GM18861 (cell line): ENCODE results near the gene SLC3A2.
A peak's percentile ranks its signal among the peaks of the same experiment; 100 is the strongest.
"Not testable (repeated sequence)": the region's sequence is repeated elsewhere in the genome, so short reads cannot be mapped to it uniquely, and the experiment has no call there.

ENCODE experiments used
- ATAC-seq: cut with Tn5 transposase; IDR thresholded peaks from one replicate; pipeline ENCODE4 v1.9.1; 2021; ENCODE audit not compliant: unreplicated experiment

Gene SLC3A2

GRCh38 chr11:62880803-62881578, at the start of gene SLC3A2:
Gene SLC3A2, plus strand, starts transcription at chr11:62880896. Its CDS starts 128 bp downstream, at chr11:62881024.
- peak; percentile 57 for ATAC-seq

- no peak for ATAC-seq
Measured at GRCh38 chr11:62830904-62831519, 49.7 kb upstream of the SLC3A2 start.

- peak; percentile 67 for ATAC-seq
Measured at GRCh38 chr11:62831520-62832335, 49.0 kb upstream of the SLC3A2 start, which contains the start of gene STX5. Gene STX5, minus strand, starts transcription at chr11:62832051. Its CDS starts 808 bp downstream, at chr11:62831243.

GRCh38 chr11:62832336-62833234, 48.1 kb upstream of the SLC3A2 start, which contains the start of gene TEX54:
Gene TEX54, minus strand, starts transcription at chr11:62832841.
- no peak for ATAC-seq

GRCh38 chr11:62835336-62835735, 45.4 kb upstream of the SLC3A2 start:
- ATAC-seq = no peak

GRCh38 chr11:62839050-62839945, 41.4 kb upstream of the SLC3A2 start, which contains the start of gene WDR74:
Gene WDR74, minus strand, starts transcription at chr11:62839590. Its CDS starts 20 bp downstream, at chr11:62839570.
- peak; percentile 43 for ATAC-seq

GRCh38 chr11:62840721-62841360, 39.9 kb upstream of the SLC3A2 start:
- not testable (repeated sequence) for ATAC-seq

- peak; percentile 54 for ATAC-seq
Measured at GRCh38 chr11:62841361-62842170, 39.1 kb upstream of the SLC3A2 start.

- ATAC-seq = no peak
Measured at GRCh38 chr11:62842171-62842741, 38.4 kb upstream of the SLC3A2 start.

GRCh38 chr11:62842891-62843290, 37.8 kb upstream of the SLC3A2 start:
- not testable (repeated sequence) for ATAC-seq

GRCh38 chr11:62843466-62843865, 37.2 kb upstream of the SLC3A2 start:
- ATAC-seq = no peak

GRCh38 chr11:62844154-62844553, 36.5 kb upstream of the SLC3A2 start:
- ATAC-seq = no peak

- ATAC-seq = no peak
Measured at GRCh38 chr11:62846177-62846576, 34.5 kb upstream of the SLC3A2 start.

- no peak for ATAC-seq
Measured at GRCh38 chr11:62847767-62848314, 32.9 kb upstream of the SLC3A2 start.

GRCh38 chr11:62850911-62851806, 29.5 kb upstream of the SLC3A2 start:
- ATAC-seq = no peak

- no peak for ATAC-seq
Measured at GRCh38 chr11:62851807-62852522, 28.7 kb upstream of the SLC3A2 start.
